ENCODE measurements around the gene DYNLT4.

DYNLT4 gene

GRCh38 chr1:44757420-44757819 lies 49.7 kb downstream of the DYNLT4 start:
- no peak for DNase-seq (ENCODE audit: low read depth)
- no peak overlapping the region for H3K4me3 ChIP-seq (replicated peaks; ENCODE audit: low read depth, low read length)
- TF ChIP-seq CTCF (IDR thresholded peaks at IDR 0.05; ENCODE audit: low read length, missing control alignments) = no peak
